ENCODE measurements around the gene PPARG.

Gene PPARG

GRCh38 chr3:12388185-12388584 is 99.3 kb downstream of the PPARG start:
- DNase-seq (ENCODE audit: low spot score), result no peak
- TF ChIP-seq, protein P1, sequence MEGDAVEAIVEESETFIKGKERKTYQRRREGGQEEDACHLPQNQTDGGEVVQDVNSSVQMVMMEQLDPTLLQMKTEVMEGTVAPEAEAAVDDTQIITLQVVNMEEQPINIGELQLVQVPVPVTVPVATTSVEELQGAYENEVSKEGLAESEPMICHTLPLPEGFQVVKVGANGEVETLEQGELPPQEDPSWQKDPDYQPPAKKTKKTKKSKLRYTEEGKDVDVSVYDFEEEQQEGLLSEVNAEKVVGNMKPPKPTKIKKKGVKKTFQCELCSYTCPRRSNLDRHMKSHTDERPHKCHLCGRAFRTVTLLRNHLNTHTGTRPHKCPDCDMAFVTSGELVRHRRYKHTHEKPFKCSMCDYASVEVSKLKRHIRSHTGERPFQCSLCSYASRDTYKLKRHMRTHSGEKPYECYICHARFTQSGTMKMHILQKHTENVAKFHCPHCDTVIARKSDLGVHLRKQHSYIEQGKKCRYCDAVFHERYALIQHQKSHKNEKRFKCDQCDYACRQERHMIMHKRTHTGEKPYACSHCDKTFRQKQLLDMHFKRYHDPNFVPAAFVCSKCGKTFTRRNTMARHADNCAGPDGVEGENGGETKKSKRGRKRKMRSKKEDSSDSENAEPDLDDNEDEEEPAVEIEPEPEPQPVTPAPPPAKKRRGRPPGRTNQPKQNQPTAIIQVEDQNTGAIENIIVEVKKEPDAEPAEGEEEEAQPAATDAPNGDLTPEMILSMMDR (IDR thresholded peaks at IDR 0.05; ENCODE audit: extremely low read depth, insufficient read depth, missing control alignments), result no peak
- in situ Hi-C loops (cut with MboI; ENCODE audit: low pct_unique_long_range_greater_than_20kb, low sequenced_read_pairs, unreplicated experiment), result no loop called here

- TF ChIP-seq, protein P1 (IDR thresholded peaks at IDR 0.05; ENCODE audit: extremely low read depth, insufficient read depth, missing control alignments), result no peak
- in situ Hi-C loops (cut with MboI; ENCODE audit: low pct_unique_long_range_greater_than_20kb, low sequenced_read_pairs, unreplicated experiment), result no loop called here
- no peak for DNase-seq (ENCODE audit: low spot score)
Measured at GRCh38 chr3:12392101-12392878, 103.4 kb downstream of the PPARG start.

DNA sequence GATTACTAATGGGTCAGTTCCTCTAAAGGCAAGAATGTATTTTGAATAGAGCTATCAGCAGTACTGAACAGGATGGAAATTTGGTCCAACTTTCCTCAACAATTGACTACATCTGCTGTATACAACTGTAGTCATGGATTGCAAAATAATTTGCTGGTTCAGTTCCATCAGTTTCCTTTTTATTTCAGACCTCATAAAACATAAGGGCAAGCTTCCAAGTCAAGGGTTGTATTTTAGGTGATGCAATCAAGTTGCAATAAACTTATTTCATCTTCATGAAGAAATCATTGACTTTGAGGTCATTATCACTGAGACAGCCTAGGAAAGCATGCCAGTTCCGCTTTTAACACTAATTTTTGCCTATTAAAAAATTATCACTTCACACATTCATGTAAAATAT is 105.0 kb downstream of the PPARG start:
- TF ChIP-seq, protein P1 (IDR thresholded peaks at IDR 0.05; ENCODE audit: extremely low read depth, insufficient read depth, missing control alignments), result no peak
- DNase-seq (ENCODE audit: low spot score), result no peak
- in situ Hi-C loops (cut with MboI; ENCODE audit: low pct_unique_long_range_greater_than_20kb, low sequenced_read_pairs, unreplicated experiment), result no loop called here

- TF ChIP-seq, protein P1 (IDR thresholded peaks at IDR 0.05; ENCODE audit: extremely low read depth, insufficient read depth, missing control alignments), result no peak
- in situ Hi-C loops (cut with MboI; ENCODE audit: low pct_unique_long_range_greater_than_20kb, low sequenced_read_pairs, unreplicated experiment), result no loop called here
- DNase-seq (ENCODE audit: low spot score), result no peak
Measured at GRCh38 chr3:12394569-12395271, 105.8 kb downstream of the PPARG start.

DNA sequence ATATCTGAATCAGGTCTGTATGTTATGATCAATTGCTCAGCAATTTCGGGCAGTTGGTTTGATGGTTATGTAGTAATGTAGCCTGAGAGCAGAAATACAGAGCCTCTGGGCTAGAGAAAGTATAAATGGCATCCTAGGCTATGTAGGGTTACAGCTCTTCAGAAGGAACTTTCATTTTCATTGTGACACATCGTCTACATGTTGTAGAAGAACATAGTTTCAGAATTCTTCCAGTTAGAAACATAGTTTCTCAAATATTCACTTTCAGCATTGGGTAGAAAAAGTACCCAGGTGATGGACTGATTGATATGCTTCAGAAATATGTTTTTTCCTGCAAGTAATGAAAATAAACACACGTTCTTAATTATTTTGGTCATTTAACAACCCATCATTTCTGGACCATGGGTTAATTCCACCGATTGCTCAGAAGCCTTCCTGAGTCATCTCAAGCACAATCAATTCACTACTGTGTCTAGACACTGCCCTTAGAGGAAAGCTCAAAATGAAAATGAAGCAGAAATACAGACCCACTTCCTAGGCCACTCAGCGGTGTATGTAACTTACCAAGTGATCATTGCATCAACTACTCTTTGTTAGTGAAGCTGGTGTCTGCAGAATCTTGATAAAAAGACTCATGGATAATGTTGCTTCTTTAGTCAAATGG is 106.6 kb downstream of the PPARG start:
- in situ Hi-C loops (cut with MboI; ENCODE audit: low pct_unique_long_range_greater_than_20kb, low sequenced_read_pairs, unreplicated experiment), result no loop called here
- TF ChIP-seq, protein P1 (IDR thresholded peaks at IDR 0.05; ENCODE audit: extremely low read depth, insufficient read depth, missing control alignments), result no peak
- peak; percentile 46 for DNase-seq (ENCODE audit: low spot score)

DNA sequence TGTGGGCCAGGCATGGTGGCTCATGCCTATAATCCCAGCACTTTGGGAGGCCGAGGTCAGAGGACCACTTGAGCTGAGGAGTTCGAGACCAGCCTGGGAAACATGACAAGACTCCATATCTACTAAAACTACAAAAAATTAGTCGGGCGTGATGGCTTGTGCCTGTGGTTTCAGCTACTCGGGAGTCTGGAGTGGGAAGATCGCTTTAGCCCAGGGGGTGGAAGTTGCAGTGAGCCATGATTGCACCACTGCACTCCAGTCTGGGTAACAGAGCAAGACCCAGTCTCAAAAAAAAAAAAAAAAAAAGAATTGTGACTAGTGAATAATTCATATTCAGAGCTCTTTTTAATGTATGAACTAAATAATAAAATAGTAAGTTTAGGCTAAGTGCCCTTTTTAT is 107.6 kb downstream of the PPARG start:
- no peak for DNase-seq (ENCODE audit: low spot score)
- in situ Hi-C loops (cut with MboI; ENCODE audit: low pct_unique_long_range_greater_than_20kb, low sequenced_read_pairs, unreplicated experiment), result no loop called here
- TF ChIP-seq, protein P1 (IDR thresholded peaks at IDR 0.05; ENCODE audit: extremely low read depth, insufficient read depth, missing control alignments), result no peak
